ENCODE results near the gene TARBP1. TPM values are rescaled to one million over a fixed set of nuclear protein-coding genes. Genes with fewer than 3 reads are reported as not detected.

Gene TARBP1
- total and polyA plus RNA-seq, 2 of the 13 experiments (the other 11 are each of a cell fraction or from before 2014, with no cell fraction given) = 37.7 to 67.0 TPM

DNA sequence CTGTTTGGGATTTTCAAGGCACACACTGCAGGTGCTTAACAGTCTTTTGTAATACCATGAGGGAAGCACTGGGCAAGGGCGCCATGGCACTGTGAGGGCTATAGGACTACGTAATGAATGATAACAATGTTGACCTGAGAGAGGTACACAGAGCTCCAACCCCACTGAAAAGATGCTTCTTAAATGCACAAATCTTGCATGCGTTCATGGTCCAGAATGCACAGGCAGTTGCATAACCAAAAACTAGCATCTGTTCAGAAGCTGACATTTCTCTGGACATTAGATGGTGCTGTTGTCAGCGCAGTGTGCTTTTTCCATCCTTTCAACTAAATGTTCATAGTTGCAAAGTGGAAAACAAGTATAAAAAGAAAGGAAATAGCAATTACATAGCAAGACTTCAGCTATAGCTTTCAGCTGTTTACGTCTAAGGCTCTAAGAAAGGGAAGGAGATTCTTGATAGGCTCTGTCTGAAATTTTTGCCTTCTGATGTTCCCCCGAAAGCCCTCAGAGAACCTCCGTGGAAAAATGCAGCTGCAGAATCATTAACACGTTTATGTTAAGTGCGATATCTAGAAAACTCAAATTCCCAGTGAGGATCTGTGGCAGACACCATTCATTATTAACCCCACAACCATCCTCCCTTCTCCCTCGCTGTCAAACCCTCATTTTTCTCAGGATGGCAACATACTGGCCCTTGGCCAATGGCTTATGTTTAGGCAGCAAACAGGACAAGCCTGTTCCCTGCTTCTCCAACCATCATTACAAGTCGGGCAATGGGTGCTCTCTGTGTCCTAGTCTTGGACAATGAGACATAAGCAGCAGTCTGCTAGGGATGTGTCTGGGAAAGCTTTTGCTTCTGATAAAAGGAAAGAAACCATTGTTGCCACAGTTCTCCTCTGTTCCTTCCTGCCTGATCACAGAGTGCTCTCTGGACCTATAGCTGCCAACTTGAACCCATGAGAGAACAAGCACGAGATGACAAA is 8.2 kb upstream of the TARBP1 start (continued):
- TF ChIP-seq, protein P1, sequence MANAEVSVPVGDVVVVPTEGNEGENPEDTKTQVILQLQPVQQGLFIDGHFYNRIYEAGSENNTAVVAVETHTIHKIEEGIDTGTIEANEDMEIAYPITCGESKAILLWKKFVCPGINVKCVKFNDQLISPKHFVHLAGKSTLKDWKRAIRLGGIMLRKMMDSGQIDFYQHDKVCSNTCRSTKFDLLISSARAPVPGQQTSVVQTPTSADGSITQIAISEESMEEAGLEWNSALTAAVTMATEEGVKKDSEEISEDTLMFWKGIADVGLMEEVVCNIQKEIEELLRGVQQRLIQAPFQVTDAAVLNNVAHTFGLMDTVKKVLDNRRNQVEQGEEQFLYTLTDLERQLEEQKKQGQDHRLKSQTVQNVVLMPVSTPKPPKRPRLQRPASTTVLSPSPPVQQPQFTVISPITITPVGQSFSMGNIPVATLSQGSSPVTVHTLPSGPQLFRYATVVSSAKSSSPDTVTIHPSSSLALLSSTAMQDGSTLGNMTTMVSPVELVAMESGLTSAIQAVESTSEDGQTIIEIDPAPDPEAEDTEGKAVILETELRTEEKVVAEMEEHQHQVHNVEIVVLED (CRISPR knock-in tag; IDR thresholded peaks at IDR 0.05; ENCODE audit: borderline replicate concordance) = no peak
- no peak for TF ChIP-seq SRF (IDR thresholded peaks at IDR 0.05; ENCODE audit: low read depth, low read length)
- no peak for TF ChIP-seq PLRG1 (conservative IDR thresholded peaks at IDR 0.05)
- no peak for TF ChIP-seq ZNF841 (CRISPR knock-in tag; IDR thresholded peaks at IDR 0.05; ENCODE audit: borderline replicate concordance)
- no peak for TF ChIP-seq SSRP1 (CRISPR knock-in tag; IDR thresholded peaks at IDR 0.05)
- TF ChIP-seq ZNF3 (CRISPR knock-in tag; IDR thresholded peaks at IDR 0.05) = no peak
- 0 out of 2 replicates have a peak, but pooled peaks have one; percentile 49 for TF ChIP-seq ZNF331 (CRISPR knock-in tag; IDR thresholded peaks at IDR 0.05)
- no peak for TF ChIP-seq ZMAT3 (CRISPR knock-in tag; conservative IDR thresholded peaks at IDR 0.05)
- no peak for TF ChIP-seq NCOA5 (CRISPR knock-in tag; IDR thresholded peaks at IDR 0.05)
- TF ChIP-seq TAF1 (CRISPR knock-in tag; IDR thresholded peaks at IDR 0.05) = no peak
- TF ChIP-seq MAX (IDR thresholded peaks at IDR 0.05) = peak; percentile 39; the same call in 1 of the 2 replicates
- no peak for TF ChIP-seq AGO1 (IDR thresholded peaks at IDR 0.05; ENCODE audit: low read depth, low read length, poor library complexity, severe bottlenecking)
- TF ChIP-seq PPARG (CRISPR knock-in tag; conservative IDR thresholded peaks at IDR 0.05) = peak; percentile 40; the same call in 1 of the 2 replicates
- TF ChIP-seq PATZ1 (CRISPR knock-in tag; IDR thresholded peaks at IDR 0.05) = no peak
- no peak for TF ChIP-seq MZF1 (CRISPR knock-in tag; IDR thresholded peaks at IDR 0.05; ENCODE audit: borderline replicate concordance)
- TF ChIP-seq, protein P2, sequence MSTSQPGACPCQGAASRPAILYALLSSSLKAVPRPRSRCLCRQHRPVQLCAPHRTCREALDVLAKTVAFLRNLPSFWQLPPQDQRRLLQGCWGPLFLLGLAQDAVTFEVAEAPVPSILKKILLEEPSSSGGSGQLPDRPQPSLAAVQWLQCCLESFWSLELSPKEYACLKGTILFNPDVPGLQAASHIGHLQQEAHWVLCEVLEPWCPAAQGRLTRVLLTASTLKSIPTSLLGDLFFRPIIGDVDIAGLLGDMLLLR (CRISPR knock-in tag; IDR thresholded peaks at IDR 0.05) = 0 out of 2 replicates have a peak, but pooled peaks have one; percentile 28
- TF ChIP-seq SALL1 (CRISPR knock-in tag; IDR thresholded peaks at IDR 0.05) = peak; percentile 46; the same call in 1 of the 2 replicates
- no peak for TF ChIP-seq ZNF335 (CRISPR knock-in tag; IDR thresholded peaks at IDR 0.05)
- peak; percentile 55; the same call in 1 of the 2 replicates for TF ChIP-seq THAP11 (CRISPR knock-in tag; IDR thresholded peaks at IDR 0.05)
- TF ChIP-seq FOXP1 (IDR thresholded peaks at IDR 0.05) = no peak
- 0 out of 2 replicates have a peak, but pooled peaks have one; percentile 20 for TF ChIP-seq FOXP1 (CRISPR knock-in tag; IDR thresholded peaks at IDR 0.05)
- TF ChIP-seq HNF4G (IDR thresholded peaks at IDR 0.05; ENCODE audit: borderline replicate concordance, low read depth, low read length) = 0 out of 2 replicates have a peak, but pooled peaks have one; percentile 31
- TF ChIP-seq HNF4G (CRISPR knock-in tag; IDR thresholded peaks at IDR 0.05; ENCODE audit: borderline replicate concordance, low read depth) = no peak
- TF ChIP-seq GATAD1 (CRISPR knock-in tag; IDR thresholded peaks at IDR 0.05) = peak; percentile 49; the same call in 1 of the 2 replicates
- TF ChIP-seq, protein P3, sequence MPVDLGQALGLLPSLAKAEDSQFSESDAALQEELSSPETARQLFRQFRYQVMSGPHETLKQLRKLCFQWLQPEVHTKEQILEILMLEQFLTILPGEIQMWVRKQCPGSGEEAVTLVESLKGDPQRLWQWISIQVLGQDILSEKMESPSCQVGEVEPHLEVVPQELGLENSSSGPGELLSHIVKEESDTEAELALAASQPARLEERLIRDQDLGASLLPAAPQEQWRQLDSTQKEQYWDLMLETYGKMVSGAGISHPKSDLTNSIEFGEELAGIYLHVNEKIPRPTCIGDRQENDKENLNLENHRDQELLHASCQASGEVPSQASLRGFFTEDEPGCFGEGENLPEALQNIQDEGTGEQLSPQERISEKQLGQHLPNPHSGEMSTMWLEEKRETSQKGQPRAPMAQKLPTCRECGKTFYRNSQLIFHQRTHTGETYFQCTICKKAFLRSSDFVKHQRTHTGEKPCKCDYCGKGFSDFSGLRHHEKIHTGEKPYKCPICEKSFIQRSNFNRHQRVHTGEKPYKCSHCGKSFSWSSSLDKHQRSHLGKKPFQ (CRISPR knock-in tag; IDR thresholded peaks at IDR 0.05; ENCODE audit: insufficient replicate concordance) = no peak
